HepG2 (cell line): ENCODE measurements around the gene TNP2. TPM values are rescaled to one million over a fixed set of nuclear protein-coding genes. Genes with fewer than 3 reads are reported as not detected.

Experiments used
- AKAP8 ChIP-seq: sonication (generic); formaldehyde crosslinking; IDR thresholded peaks from 2 replicates; pipeline ENCODE4 v1.5.1; 2020; ENCODE audit warnings: mild to moderate bottlenecking, missing genetic modification reagents
- ARNT2 ChIP-seq: sonication (generic); formaldehyde crosslinking; IDR thresholded peaks from 2 replicates; pipeline ENCODE4 v1.8.0; 2022; ENCODE audit warnings: mild to moderate bottlenecking, low read depth, missing genetic modification reagents, moderate library complexity
- BORCS8-MEF2B ChIP-seq: sonication (generic); formaldehyde crosslinking; IDR thresholded peaks from 2 replicates; pipeline ENCODE4 v1.8.0; 2022; ENCODE audit warnings: mild to moderate bottlenecking, missing genetic modification reagents
- FOSL1 ChIP-seq: sonication (generic); formaldehyde crosslinking; IDR thresholded peaks from 2 replicates; pipeline ENCODE4 v1.9.0; 2021; ENCODE audit warnings: missing genetic modification reagents, borderline replicate concordance
- GATA4 ChIP-seq: sonication (generic); IDR thresholded peaks from 2 replicates; pipeline ENCODE4 v1.6.1; 2016; ENCODE audit warnings: antibody characterized with exemption, low read depth, borderline replicate concordance
- IRX3 ChIP-seq: sonication (generic); formaldehyde crosslinking; IDR thresholded peaks from 2 replicates; pipeline ENCODE4 v1.8.1; 2023; ENCODE audit warnings: mild to moderate bottlenecking, low read depth, missing genetic modification reagents, borderline replicate concordance
- MAFG ChIP-seq: sonication (generic); formaldehyde crosslinking; IDR thresholded peaks from 2 replicates; pipeline ENCODE4 v1.5.1; 2020; ENCODE audit warnings: mild to moderate bottlenecking, missing genetic modification reagents
- PHF8 ChIP-seq: sonication (generic); formaldehyde crosslinking; IDR thresholded peaks from 2 replicates; pipeline ENCODE4 v1.5.0; 2020; ENCODE audit warnings: missing genetic modification reagents
- RAD21 ChIP-seq: fragments of 450-650 bp; formaldehyde crosslinking; IDR thresholded peaks from 2 replicates; pipeline ENCODE4 v1.5.0; 2020; ENCODE audit warnings: mild to moderate bottlenecking
- REL ChIP-seq: sonication (generic); formaldehyde crosslinking; conservative IDR thresholded peaks from 2 replicates; pipeline ENCODE4 v1.8.0; 2022; ENCODE audit warnings: mild to moderate bottlenecking, missing genetic modification reagents, moderate library complexity
- SMAD9 ChIP-seq: sonication (generic); formaldehyde crosslinking; IDR thresholded peaks from 2 replicates; pipeline ENCODE4 v1.5.1; 2020; ENCODE audit warnings: mild to moderate bottlenecking, missing genetic modification reagents
- TOE1 ChIP-seq: sonication (generic); formaldehyde crosslinking; IDR thresholded peaks from 2 replicates; pipeline ENCODE4 v1.4.0; 2020; ENCODE audit warnings: mild to moderate bottlenecking, missing genetic modification reagents
- TP53 ChIP-seq: sonication (generic); formaldehyde crosslinking; conservative IDR thresholded peaks from 2 replicates; pipeline ENCODE4 v1.4.0; 2020; ENCODE audit warnings: missing genetic modification reagents
- ZFP37 ChIP-seq: sonication (generic); formaldehyde crosslinking; IDR thresholded peaks from 2 replicates; pipeline ENCODE4 v1.4.0; 2020; ENCODE audit warnings: missing genetic modification reagents, borderline replicate concordance
- ZMYM2 ChIP-seq: sonication (generic); formaldehyde crosslinking; IDR thresholded peaks from 2 replicates; pipeline ENCODE4 v1.8.0; 2022; ENCODE audit warnings: mild to moderate bottlenecking, missing genetic modification reagents
- ZNF383 ChIP-seq: sonication (generic); formaldehyde crosslinking; IDR thresholded peaks from 2 replicates; pipeline ENCODE4 v1.4.0; 2020; ENCODE audit warnings: missing genetic modification reagents, mild to moderate bottlenecking, borderline replicate concordance
- ZNF510 ChIP-seq: sonication (generic); formaldehyde crosslinking; IDR thresholded peaks from 2 replicates; pipeline ENCODE4 v1.4.0; 2020; ENCODE audit warnings: low read depth, mild to moderate bottlenecking, missing genetic modification reagents
- ZNF670 ChIP-seq: sonication (generic); formaldehyde crosslinking; IDR thresholded peaks from 2 replicates; pipeline ENCODE4 v1.8.0; 2022; ENCODE audit warnings: mild to moderate bottlenecking, missing genetic modification reagents, borderline replicate concordance
- ZSCAN12 ChIP-seq: sonication (generic); formaldehyde crosslinking; IDR thresholded peaks from 2 replicates; pipeline ENCODE4 v1.9.0; 2021; ENCODE audit warnings: mild to moderate bottlenecking, missing genetic modification reagents
- ZSCAN20 ChIP-seq: sonication (generic); formaldehyde crosslinking; IDR thresholded peaks from 2 replicates; pipeline ENCODE4 v1.4.0; 2020; ENCODE audit warnings: missing genetic modification reagents, mild to moderate bottlenecking, borderline replicate concordance
- ZSCAN22 ChIP-seq: sonication (generic); formaldehyde crosslinking; IDR thresholded peaks from 2 replicates; pipeline ENCODE4 v1.4.0; 2020; ENCODE audit warnings: mild to moderate bottlenecking, missing genetic modification reagents
- ZSCAN31 ChIP-seq: sonication (generic); formaldehyde crosslinking; IDR thresholded peaks from 2 replicates; pipeline ENCODE4 v1.5.0; 2020; ENCODE audit warnings: low read depth, mild to moderate bottlenecking, missing genetic modification reagents
- ZSCAN9 ChIP-seq: IDR thresholded peaks from 2 replicates; pipeline ENCODE4 v1.6.1; 2016; ENCODE audit warnings: borderline replicate concordance
- polyA plus RNA-seq, 8 experiments: library from polyadenylated mRNA; depleted of rRNA in 3 of 8; stranded (reverse) in 7 of 8; unstranded in 1 of 8; fragments of >200 nt; fragmentation: Illumina TruSeq in 4 of 8; extraction: Trizol in 4 of 8; gene quantifications; 2 replicates each; pipeline versions ENCODE4 v1.2.1 to v1.2.3, GENCODE V29; 2011 to 2016; ENCODE audit warnings: low read depth in 4 of 8, missing spikeins in 1 of 8, mixed read lengths in 1 of 8; ENCODE audit not compliant: insufficient read depth in 1 of 8
- total RNA-seq, 5 experiments: library from RNA; depleted of rRNA; stranded (reverse); fragments of >200 nt; fragmentation: Illumina TruSeq; extraction: Trizol; gene quantifications; 2 replicates each; pipeline ENCODE4 v1.2.3, GENCODE V29; 2016; ENCODE audit warnings: low read depth in 1 of 5
- TF ChIP-seq, protein P1 (sequence below): sonication (generic); formaldehyde crosslinking; conservative IDR thresholded peaks from 2 replicates; pipeline ENCODE4 v1.4.0; 2020; ENCODE audit warnings: missing genetic modification reagents
- TF ChIP-seq, protein P2 (sequence below): IDR thresholded peaks from 2 replicates; pipeline ENCODE4 v1.6.1; 2016; ENCODE audit warnings: control low read depth
- TF ChIP-seq, protein P3 (sequence below): IDR thresholded peaks from 2 replicates; pipeline ENCODE4 v1.6.1; 2016; ENCODE audit warnings: low read depth

The TNP2 gene
- total and polyA plus RNA-seq, 2 of the 13 experiments (the other 11 are each of a cell fraction or from before 2014, with no cell fraction given) = not detected

DNA sequence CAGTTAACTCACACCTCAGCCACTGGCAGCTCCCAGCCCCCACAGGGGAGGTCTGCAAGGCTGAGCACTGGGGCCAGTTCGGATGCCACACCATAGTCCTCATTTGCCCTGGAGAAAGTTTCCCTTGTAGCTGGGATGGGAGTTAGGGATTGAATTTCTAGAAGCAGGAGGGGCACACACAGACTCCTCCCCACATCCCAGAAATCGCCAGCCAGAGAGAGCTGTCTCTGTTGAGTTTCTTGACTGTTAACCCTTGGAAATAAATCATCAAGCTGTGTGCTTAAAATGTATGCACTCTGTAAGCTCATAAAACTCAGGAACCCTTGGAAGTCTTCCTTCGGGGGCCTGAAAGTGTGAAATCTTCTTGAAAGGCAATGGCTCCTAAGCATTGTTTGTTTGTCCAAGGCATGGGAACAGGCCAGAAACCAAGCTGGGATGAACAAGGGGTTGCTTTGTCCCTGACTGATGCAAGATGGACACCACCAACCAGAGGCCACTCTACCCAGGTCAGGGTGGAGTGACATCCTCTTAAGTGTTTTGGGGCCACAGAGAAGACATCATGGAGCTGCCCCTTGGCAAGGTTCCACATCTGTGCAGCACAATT is 4.7 kb upstream of the TNP2 start (continued):
- TF ChIP-seq GATA4 = no peak
- no peak for TF ChIP-seq ZSCAN22
- no peak for TF ChIP-seq REL (CRISPR knock-in tag)
- TF ChIP-seq ZSCAN20 (CRISPR knock-in tag) = no peak
- 0 out of 2 replicates have a peak, but pooled peaks have one; percentile 62 for TF ChIP-seq BORCS8-MEF2B (CRISPR knock-in tag)
- no peak for TF ChIP-seq ZFP37
- no peak for TF ChIP-seq ZNF670 (CRISPR knock-in tag)
- TF ChIP-seq SMAD9 = no peak
- TF ChIP-seq FOSL1 (CRISPR knock-in tag) = no peak
- TF ChIP-seq, protein P1, sequence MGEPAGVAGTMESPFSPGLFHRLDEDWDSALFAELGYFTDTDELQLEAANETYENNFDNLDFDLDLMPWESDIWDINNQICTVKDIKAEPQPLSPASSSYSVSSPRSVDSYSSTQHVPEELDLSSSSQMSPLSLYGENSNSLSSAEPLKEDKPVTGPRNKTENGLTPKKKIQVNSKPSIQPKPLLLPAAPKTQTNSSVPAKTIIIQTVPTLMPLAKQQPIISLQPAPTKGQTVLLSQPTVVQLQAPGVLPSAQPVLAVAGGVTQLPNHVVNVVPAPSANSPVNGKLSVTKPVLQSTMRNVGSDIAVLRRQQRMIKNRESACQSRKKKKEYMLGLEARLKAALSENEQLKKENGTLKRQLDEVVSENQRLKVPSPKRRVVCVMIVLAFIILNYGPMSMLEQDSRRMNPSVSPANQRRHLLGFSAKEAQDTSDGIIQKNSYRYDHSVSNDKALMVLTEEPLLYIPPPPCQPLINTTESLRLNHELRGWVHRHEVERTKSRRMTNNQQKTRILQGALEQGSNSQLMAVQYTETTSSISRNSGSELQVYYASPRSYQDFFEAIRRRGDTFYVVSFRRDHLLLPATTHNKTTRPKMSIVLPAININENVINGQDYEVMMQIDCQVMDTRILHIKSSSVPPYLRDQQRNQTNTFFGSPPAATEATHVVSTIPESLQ (CRISPR knock-in tag) = no peak
- TF ChIP-seq TOE1 (CRISPR knock-in tag) = no peak
- no peak for TF ChIP-seq MAFG (CRISPR knock-in tag)
- TF ChIP-seq, protein P2, sequence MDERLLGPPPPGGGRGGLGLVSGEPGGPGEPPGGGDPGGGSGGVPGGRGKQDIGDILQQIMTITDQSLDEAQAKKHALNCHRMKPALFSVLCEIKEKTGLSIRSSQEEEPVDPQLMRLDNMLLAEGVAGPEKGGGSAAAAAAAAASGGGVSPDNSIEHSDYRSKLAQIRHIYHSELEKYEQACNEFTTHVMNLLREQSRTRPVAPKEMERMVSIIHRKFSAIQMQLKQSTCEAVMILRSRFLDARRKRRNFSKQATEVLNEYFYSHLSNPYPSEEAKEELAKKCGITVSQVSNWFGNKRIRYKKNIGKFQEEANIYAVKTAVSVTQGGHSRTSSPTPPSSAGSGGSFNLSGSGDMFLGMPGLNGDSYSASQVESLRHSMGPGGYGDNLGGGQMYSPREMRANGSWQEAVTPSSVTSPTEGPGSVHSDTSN (CRISPR knock-in tag) = no peak
- no peak for TF ChIP-seq IRX3 (CRISPR knock-in tag)
- TF ChIP-seq ARNT2 (CRISPR knock-in tag) = no peak; the same call in 1 of the 2 replicates
- TF ChIP-seq ZMYM2 (CRISPR knock-in tag) = no peak; the same call in 1 of the 2 replicates
- no peak for TF ChIP-seq ZSCAN12 (CRISPR knock-in tag)
- 0 out of 2 replicates have a peak, but pooled peaks have one; percentile 16 for TF ChIP-seq ZNF383 (CRISPR knock-in tag)
- TF ChIP-seq, protein P3, sequence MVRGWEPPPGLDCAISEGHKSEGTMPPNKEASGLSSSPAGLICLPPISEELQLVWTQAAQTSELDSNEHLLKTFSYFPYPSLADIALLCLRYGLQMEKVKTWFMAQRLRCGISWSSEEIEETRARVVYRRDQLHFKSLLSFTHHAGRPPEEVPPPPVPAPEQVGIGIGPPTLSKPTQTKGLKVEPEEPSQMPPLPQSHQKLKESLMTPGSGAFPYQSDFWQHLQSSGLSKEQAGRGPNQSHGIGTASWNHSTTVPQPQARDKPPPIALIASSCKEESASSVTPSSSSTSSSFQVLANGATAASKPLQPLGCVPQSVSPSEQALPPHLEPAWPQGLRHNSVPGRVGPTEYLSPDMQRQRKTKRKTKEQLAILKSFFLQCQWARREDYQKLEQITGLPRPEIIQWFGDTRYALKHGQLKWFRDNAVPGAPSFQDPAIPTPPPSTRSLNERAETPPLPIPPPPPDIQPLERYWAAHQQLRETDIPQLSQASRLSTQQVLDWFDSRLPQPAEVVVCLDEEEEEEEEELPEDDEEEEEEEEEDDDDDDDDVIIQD (CRISPR knock-in tag) = no peak
- 0 out of 2 replicates have a peak, but pooled peaks have one; percentile 7 for TF ChIP-seq PHF8 (CRISPR knock-in tag)
- TF ChIP-seq AKAP8 (CRISPR knock-in tag) = no peak
- 0 out of 2 replicates have a peak, but pooled peaks have one; percentile 22 for TF ChIP-seq RAD21 (CRISPR knock-in tag)
- TF ChIP-seq ZSCAN9 = no peak
- 0 out of 2 replicates have a peak, but pooled peaks have one; percentile 32 for TF ChIP-seq ZSCAN31 (CRISPR knock-in tag)
- no peak for TF ChIP-seq ZNF510 (CRISPR knock-in tag)
- TF ChIP-seq TP53 (CRISPR knock-in tag) = no peak
